ENCODE measurements around the gene GFPT2.

DNA sequence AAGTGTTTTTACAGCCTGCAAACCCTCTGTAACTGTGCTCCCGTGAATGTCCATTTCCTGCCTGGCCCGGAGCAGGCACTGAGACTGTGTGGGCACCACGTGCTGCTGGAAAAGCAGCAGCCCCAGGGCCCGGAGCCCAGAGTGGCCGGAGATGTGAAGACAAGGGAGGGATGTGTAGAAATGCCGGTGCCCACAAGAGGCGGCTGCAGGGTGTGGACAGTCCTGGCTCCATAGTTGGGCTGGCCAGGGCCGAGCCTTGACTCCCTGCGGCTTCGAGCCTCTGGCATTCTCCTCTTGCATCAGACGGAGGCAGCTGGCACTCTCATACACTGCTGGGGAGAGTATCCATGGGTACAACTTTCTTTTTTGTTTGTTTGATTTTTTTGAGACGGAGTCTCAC lies 13.2 kb upstream of the GFPT2 start:
- TF ChIP-seq, protein P1, sequence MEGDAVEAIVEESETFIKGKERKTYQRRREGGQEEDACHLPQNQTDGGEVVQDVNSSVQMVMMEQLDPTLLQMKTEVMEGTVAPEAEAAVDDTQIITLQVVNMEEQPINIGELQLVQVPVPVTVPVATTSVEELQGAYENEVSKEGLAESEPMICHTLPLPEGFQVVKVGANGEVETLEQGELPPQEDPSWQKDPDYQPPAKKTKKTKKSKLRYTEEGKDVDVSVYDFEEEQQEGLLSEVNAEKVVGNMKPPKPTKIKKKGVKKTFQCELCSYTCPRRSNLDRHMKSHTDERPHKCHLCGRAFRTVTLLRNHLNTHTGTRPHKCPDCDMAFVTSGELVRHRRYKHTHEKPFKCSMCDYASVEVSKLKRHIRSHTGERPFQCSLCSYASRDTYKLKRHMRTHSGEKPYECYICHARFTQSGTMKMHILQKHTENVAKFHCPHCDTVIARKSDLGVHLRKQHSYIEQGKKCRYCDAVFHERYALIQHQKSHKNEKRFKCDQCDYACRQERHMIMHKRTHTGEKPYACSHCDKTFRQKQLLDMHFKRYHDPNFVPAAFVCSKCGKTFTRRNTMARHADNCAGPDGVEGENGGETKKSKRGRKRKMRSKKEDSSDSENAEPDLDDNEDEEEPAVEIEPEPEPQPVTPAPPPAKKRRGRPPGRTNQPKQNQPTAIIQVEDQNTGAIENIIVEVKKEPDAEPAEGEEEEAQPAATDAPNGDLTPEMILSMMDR (IDR thresholded peaks at IDR 0.05), result no peak
- TF ChIP-seq POLR2A (IDR thresholded peaks at IDR 0.05), result no peak
